H1 (cell line): ENCODE results near the gene FAM240A. TPM values are rescaled to one million over a fixed set of nuclear protein-coding genes. Genes with fewer than 3 reads are reported as not detected.

ENCODE experiments used
- CTCF ChIA-PET: fragments of 300-600 bp; sonication (Branson Sonifier 250); formaldehyde crosslinking; loops from one replicate; lab custom pipeline; 2021; ENCODE audit not compliant: partially characterized antibody; lab: Charles Lee
- POLR2A ChIA-PET: fragments of 300-600 bp; sonication (Branson Sonifier 250); formaldehyde crosslinking; loops from one replicate; lab custom pipeline; 2021; ENCODE audit warnings: inconsistent platforms; ENCODE audit not compliant: partially characterized antibody; lab: Charles Lee
- DNase-seq, 2 experiments: peaks; one replicate each; pipeline versions ENCODE4 v3.0.0 to v3.0.0-alpha.2; 2010 to 2022; ENCODE audit warnings: low spot score in 2 of 2, low read depth in 1 of 2, mixed read lengths in 1 of 2
- FAIRE-seq: peaks from 2 replicates; lab custom pipeline; 2011; peaks lifted over from hg19 to GRCh38; lab: Jason Lieb, UNC
- H2AFZ ChIP-seq: 2 replicates; pipeline ENCODE4 v1.8.1; 2012; ENCODE audit warnings: low read length, inconsistent platforms
- H2AK5ac ChIP-seq: 2 replicates; pipeline ENCODE4 v1.6.1; 2013; ENCODE audit warnings: low read depth, low read length
- H2BK120ac ChIP-seq: replicated peaks from 2 replicates; pipeline ENCODE3; 2013; ENCODE audit warnings: low read depth, low read length, inconsistent platforms
- H2BK12ac ChIP-seq: 2 replicates; pipeline ENCODE4 v1.6.1; 2013; ENCODE audit warnings: low read depth, low read length
- H2BK15ac ChIP-seq: 2 replicates; pipeline ENCODE4 v1.6.1; 2013; ENCODE audit warnings: low read length
- H2BK20ac ChIP-seq: 2 replicates; pipeline ENCODE4 v1.6.1; 2013; ENCODE audit warnings: low read length
- H2BK5ac ChIP-seq: 2 replicates; pipeline ENCODE4 v1.6.1; 2013; ENCODE audit warnings: low read depth, low read length
- H3K14ac ChIP-seq: 2 replicates; pipeline ENCODE4 v1.6.1; 2013; ENCODE audit warnings: inconsistent platforms; ENCODE audit not compliant: insufficient read length
- H3K18ac ChIP-seq: 2 replicates; pipeline ENCODE4 v1.6.1; 2013; ENCODE audit warnings: low read length; ENCODE audit errors: extremely low read depth
- H3K23ac ChIP-seq: 2 replicates; pipeline ENCODE4 v1.6.1; 2013; ENCODE audit warnings: inconsistent platforms; ENCODE audit not compliant: insufficient read length
- H3K23me2 ChIP-seq: 2 replicates; pipeline ENCODE4 v1.6.1; 2013; ENCODE audit warnings: low read depth, low read length
- H3K27ac ChIP-seq: 2 replicates; pipeline ENCODE4 v1.6.1; 2011; ENCODE audit warnings: low read depth, low read length, inconsistent platforms
- H3K27me3 ChIP-seq, 4 experiments: replicated peaks in 1 of 4; 1 replicate in 1 of 4; 2 replicates in 3 of 4; pipeline versions ENCODE4 v1.6.1 to v1.8.1; 2011 to 2013; ENCODE audit warnings: low read length in 3 of 4, mild to moderate bottlenecking in 3 of 4, inconsistent platforms in 2 of 4, mixed read lengths in 2 of 4, moderate library complexity in 1 of 4; ENCODE audit not compliant: control insufficient read depth in 3 of 4, insufficient read depth in 3 of 4; ENCODE audit errors: extremely low read depth in 1 of 4
- H3K36me3 ChIP-seq, 4 experiments: 2 replicates each; pipeline versions ENCODE4 v1.6.1 to v1.8.1; 2011 to 2013; ENCODE audit warnings: mild to moderate bottlenecking in 4 of 4, low read length in 3 of 4, moderate library complexity in 2 of 4, control low read depth in 1 of 4, inconsistent platforms in 1 of 4; ENCODE audit not compliant: insufficient read depth in 4 of 4, control insufficient read depth in 2 of 4
- H3K4ac ChIP-seq: replicated peaks from 2 replicates; pipeline ENCODE3; 2013; ENCODE audit warnings: low read length, low read depth, mixed read lengths, inconsistent platforms; ENCODE audit not compliant: insufficient read length
- H3K4me1 ChIP-seq, 4 experiments: replicated peaks in 1 of 4; 1 replicate in 1 of 4; 2 replicates in 3 of 4; pipeline versions ENCODE4 v1.6.1 to v1.8.1; 2011 to 2013; ENCODE audit warnings: low read length in 3 of 4, inconsistent platforms in 2 of 4, mixed read lengths in 1 of 4; ENCODE audit not compliant: insufficient read depth in 4 of 4, control insufficient read depth in 3 of 4
- H3K4me2 ChIP-seq, 2 experiments: 2 replicates each; pipeline versions ENCODE4 v1.6.1 to v1.8.1; 2011 to 2013; ENCODE audit warnings: low read depth in 2 of 2, low read length in 2 of 2, control low read depth in 1 of 2, inconsistent platforms in 1 of 2, mild to moderate bottlenecking in 1 of 2; ENCODE audit not compliant: insufficient read depth in 1 of 2
- H3K4me3 ChIP-seq, 4 experiments: fragments of 200-600, 300-600 bp in 1 of 4; sonication (generic), shearing (Covaris generic), sonication (Bioruptor Twin) in 1 of 4; 2 replicates each; pipeline versions ENCODE4 v1.5.1 to v1.8.1; 2011 to 2016; ENCODE audit warnings: low read length in 4 of 4, low read depth in 3 of 4, control low read depth in 2 of 4, inconsistent platforms in 2 of 4, mild to moderate bottlenecking in 2 of 4, mixed read lengths in 1 of 4, moderate library complexity in 1 of 4; ENCODE audit not compliant: insufficient read depth in 2 of 4; ENCODE audit errors: extremely low read depth in 1 of 4
- H3K56ac ChIP-seq: replicated peaks from 2 replicates; pipeline ENCODE3; 2013; ENCODE audit warnings: low read depth, mild to moderate bottlenecking, mixed read lengths, low read length, inconsistent platforms; ENCODE audit not compliant: insufficient read length
- H3K79me1 ChIP-seq: 2 replicates; pipeline ENCODE4 v1.6.1; 2013; ENCODE audit warnings: low read depth, low read length, control low read depth
- H3K79me2 ChIP-seq, 2 experiments: 2 replicates each; pipeline versions ENCODE4 v1.6.1 to v1.8.1; 2012 to 2013; ENCODE audit warnings: low read length in 2 of 2, mild to moderate bottlenecking in 2 of 2, inconsistent platforms in 1 of 2; ENCODE audit not compliant: insufficient read depth in 2 of 2, control insufficient read depth in 1 of 2
- H3K9ac ChIP-seq, 4 experiments: replicated peaks in 1 of 4; 1 replicate in 1 of 4; 2 replicates in 3 of 4; pipeline versions ENCODE4 v1.6.1 to v1.8.1; 2011 to 2013; ENCODE audit warnings: low read depth in 3 of 4, low read length in 3 of 4, control low read depth in 2 of 4, mild to moderate bottlenecking in 2 of 4, moderate library complexity in 2 of 4, inconsistent platforms in 1 of 4; ENCODE audit errors: extremely low read depth in 1 of 4
- H3K9me3 ChIP-seq, 2 experiments: 2 replicates each; pipeline versions ENCODE4 v1.6.1 to v1.8.1; 2012 to 2013; ENCODE audit warnings: mild to moderate bottlenecking in 2 of 2, moderate library complexity in 2 of 2, control low read depth in 1 of 2, inconsistent platforms in 1 of 2, low read depth in 1 of 2, low read length in 1 of 2, mixed read lengths in 1 of 2; ENCODE audit not compliant: insufficient read depth in 2 of 2
- H4K20me1 ChIP-seq, 2 experiments: replicated peaks in 1 of 2; 2 replicates each; pipeline versions ENCODE3 to v1.8.1; 2011 to 2013; ENCODE audit warnings: inconsistent platforms in 2 of 2, low read length in 2 of 2, mild to moderate bottlenecking in 1 of 2; ENCODE audit not compliant: insufficient read depth in 2 of 2, control insufficient read depth in 1 of 2
- H4K5ac ChIP-seq: 2 replicates; pipeline ENCODE4 v1.6.1; 2013; ENCODE audit warnings: low read length, low read depth, mixed read lengths, inconsistent platforms; ENCODE audit not compliant: insufficient read length
- H4K8ac ChIP-seq: 2 replicates; pipeline ENCODE4 v1.8.0; 2013; ENCODE audit warnings: mild to moderate bottlenecking, moderate library complexity, low read length, inconsistent platforms; ENCODE audit not compliant: insufficient read depth; ENCODE audit errors: extremely low read depth
- H4K91ac ChIP-seq: replicated peaks from 2 replicates; pipeline ENCODE3; 2013; ENCODE audit warnings: low read length, mixed read lengths, inconsistent platforms; ENCODE audit not compliant: insufficient read length
- ASH2L ChIP-seq: fragments of 200-600, 300-600 bp; sonication (generic); IDR thresholded peaks from one replicate; pipeline ENCODE4 v1.7.1; 2017; ENCODE audit warnings: low read length
- CBX5 ChIP-seq: fragments of 300-800, 300-1000 bp; sonication (generic); IDR thresholded peaks from 2 replicates; pipeline ENCODE4 v1.7.1; 2016; ENCODE audit warnings: antibody characterized with exemption, low read length, low read depth
- CEBPB ChIP-seq: IDR thresholded peaks from 2 replicates; pipeline ENCODE4 v1.6.1; 2012; ENCODE audit warnings: low read depth, low read length
- CHD1 ChIP-seq: IDR thresholded peaks from 2 replicates; pipeline ENCODE4 v1.6.1; 2012; ENCODE audit warnings: low read depth, low read length, improper control_type of control experiment
- GTF2F1 ChIP-seq: IDR thresholded peaks from 2 replicates; pipeline ENCODE4 v1.6.1; 2012; ENCODE audit warnings: low read depth, low read length, improper control_type of control experiment, borderline replicate concordance
- NRF1 ChIP-seq: IDR thresholded peaks from 2 replicates; pipeline ENCODE4 v1.6.1; 2011; ENCODE audit warnings: mild to moderate bottlenecking, low read depth, low read length, improper control_type of control experiment
- POLR2A ChIP-seq, 2 experiments: IDR thresholded peaks; 1 replicate in 1 of 2; 2 replicates in 1 of 2; pipeline ENCODE4 v1.6.1; 2011; ENCODE audit warnings: low read depth in 2 of 2, low read length in 2 of 2, mild to moderate bottlenecking in 2 of 2; ENCODE audit errors: control extremely low read depth in 1 of 2
- RAD21 ChIP-seq, 2 experiments: IDR thresholded peaks in 1 of 2; conservative IDR thresholded peaks in 1 of 2; 2 replicates each; pipeline ENCODE4 v1.6.1; 2011; ENCODE audit warnings: low read depth in 2 of 2, low read length in 2 of 2, improper control_type of control experiment in 1 of 2, inconsistent platforms in 1 of 2, mild to moderate bottlenecking in 1 of 2, moderate library complexity in 1 of 2
- RXRA ChIP-seq: IDR thresholded peaks from 2 replicates; pipeline ENCODE4 v1.6.1; 2011; ENCODE audit warnings: low read depth, mild to moderate bottlenecking, low read length, moderate library complexity; ENCODE audit not compliant: insufficient read depth
- SIRT6 ChIP-seq: IDR thresholded peaks from one replicate; pipeline ENCODE4 v1.7.1; 2012; ENCODE audit warnings: low read length, inconsistent platforms
- TCF12 ChIP-seq: IDR thresholded peaks from 2 replicates; pipeline ENCODE4 v1.6.1; 2011; ENCODE audit warnings: low read depth, mild to moderate bottlenecking, low read length
- WGBS, 2 experiments: shearing (Covaris generic) in 1 of 2; methylation state at CpG; one replicate each; pipeline versions ENCODE4 v1.1.6 to v1.1.7; 2013 to 2015; ENCODE audit warnings: low lambda C conversion rate in 2 of 2, mixed read lengths in 2 of 2, inconsistent platforms in 1 of 2, low coverage in 1 of 2, missing lambda C conversion rate in 1 of 2; ENCODE audit not compliant: insufficient replicate concordance in 2 of 2, insufficient coverage in 1 of 2, insufficient read length in 1 of 2; ENCODE audit errors: extremely low coverage in 1 of 2, missing lambda C conversion rate in 1 of 2; 5-methylcytosine and 5-hydroxymethylcytosine counted together
- polyA plus RNA-seq, 7 experiments: library from polyadenylated mRNA; depleted of rRNA in 3 of 7; stranded (reverse) in 5 of 7; unstranded in 2 of 7; fragments of >200 nt in 5 of 7; fragments of 200-250 nt in 2 of 7; gene quantifications; 1 replicate in 5 of 7; 2 replicates in 1 of 7; 4 replicates in 1 of 7; pipeline versions ENCODE4 v1.2.1 to v1.2.3, GENCODE V29; 2011 to 2013; ENCODE audit warnings: missing spikeins in 2 of 7, mixed read lengths in 2 of 7
- total RNA-seq: library from RNA; stranded (reverse); fragmentation: NEBNext Ultra II Directional; extraction: Animal tissue kit (Norgen Biotek cat#: 25700); gene quantifications from 2 replicates; pipeline ENCODE4 v1.2.1, GENCODE V29; 2021

The FAM240A gene
- total and polyA plus RNA-seq, 2 of the 8 experiments (the other 6 are each of a cell fraction or from before 2014, with no cell fraction given), result 0.08 TPM; not detected in 1

GRCh38 chr3:46668591-46668990 lies 56.3 kb downstream of the FAM240A start:
- no peaks in the 10 kb centered on the region for H3K9me3 ChIP-seq
- no peak overlapping the region for H4K5ac ChIP-seq
- no peak overlapping the region for H2BK20ac ChIP-seq
- H3K9ac ChIP-seq, result no peak overlapping the region
- no peak overlapping the region for H3K18ac ChIP-seq
- H3K79me2 ChIP-seq, result no peaks in the 10 kb centered on the region
- no peak overlapping the region for H2BK12ac ChIP-seq
- H3K23me2 ChIP-seq, result no peaks in the 10 kb centered on the region
- H2BK120ac ChIP-seq, result no peak overlapping the region
- H3K14ac ChIP-seq, result no peak overlapping the region
- CTCF ChIA-PET, result interaction anchor here (1.3 to 1.5 kb wide), 2 partner anchors 12 to 37 kb away, joined by 3 to 4 read pairs; no protein-coding TSS in a partner anchor
- no peak overlapping the region for H4K91ac ChIP-seq
- 100% methylated on average over 2 of the region's 2 CpGs; no CpG with 5 or more reads in 1 of the 2 experiments for WGBS, 2 experiments
- no peak overlapping the region for H3K23ac ChIP-seq
- TF ChIP-seq POLR2A (IDR thresholded peaks at IDR 0.05; ENCODE audit: control extremely low read depth in 1 of 2, low read depth in 2 of 2, low read length in 2 of 2), result no peak
- no peak for TF ChIP-seq TCF12
- no peak for TF ChIP-seq GTF2F1
- no peak for TF ChIP-seq RXRA
- TF ChIP-seq CHD1, result no peak
- no peak for TF ChIP-seq NRF1
- no peak for TF ChIP-seq CBX5
- TF ChIP-seq RAD21 (IDR thresholded peaks at IDR 0.05 in 1 of 2, conservative IDR thresholded peaks at IDR 0.05 in 1 of 2; ENCODE audit: low read depth in 2 of 2, low read length in 2 of 2), result no peak
- TF ChIP-seq ASH2L, result no peak
- no peak for TF ChIP-seq CEBPB
- no peak for TF ChIP-seq SIRT6
- no peak overlapping the region for H2AK5ac ChIP-seq
- no peak overlapping the region for H3K56ac ChIP-seq
- no peaks in the 10 kb centered on the region for H4K20me1 ChIP-seq
- H2AFZ ChIP-seq, result no peak overlapping the region
- no peaks in the 10 kb centered on the region; a peak in 2 of 7 replicates for H3K4me1 ChIP-seq
- no peak overlapping the region for H4K8ac ChIP-seq
- H3K79me1 ChIP-seq, result no peaks in the 10 kb centered on the region
- no peak overlapping the region for H3K4me2 ChIP-seq
- POLR2A ChIA-PET, result no interaction called here
- FAIRE-seq (no peak), DNase-seq (no peak)
- H3K4me3 ChIP-seq, result no peak overlapping the region
- H3K27ac ChIP-seq, result no peak overlapping the region
- no peak overlapping the region for H3K4ac ChIP-seq
- no peak overlapping the region for H2BK15ac ChIP-seq
- H3K36me3 ChIP-seq, result no peaks in the 10 kb centered on the region
- no peaks in the 10 kb centered on the region; a peak in 1 of 7 replicates for H3K27me3 ChIP-seq
- H2BK5ac ChIP-seq, result no peak overlapping the region
